ENCODE results near the gene ARHGAP15.

DNA sequence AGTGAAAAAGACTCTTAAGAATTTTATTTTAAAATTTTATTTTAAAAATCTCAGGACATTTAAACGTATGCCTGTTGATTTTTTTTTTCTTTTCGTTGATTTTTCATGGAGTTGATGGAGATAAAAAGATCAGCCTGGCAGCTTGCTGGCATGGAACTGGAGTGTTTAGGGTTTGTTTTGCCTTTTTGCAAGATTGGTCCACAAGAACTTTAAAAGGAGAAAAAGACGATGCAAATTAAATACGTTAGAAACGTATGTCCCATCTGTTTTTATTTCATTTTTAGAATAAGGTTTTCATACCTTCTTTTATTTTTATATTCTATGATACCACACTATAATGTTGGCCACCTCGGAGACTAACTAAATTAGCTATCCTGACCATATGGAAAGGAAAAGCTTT lies 254.9 kb downstream of the ARHGAP15 start:
- TF ChIP-seq, protein P1, sequence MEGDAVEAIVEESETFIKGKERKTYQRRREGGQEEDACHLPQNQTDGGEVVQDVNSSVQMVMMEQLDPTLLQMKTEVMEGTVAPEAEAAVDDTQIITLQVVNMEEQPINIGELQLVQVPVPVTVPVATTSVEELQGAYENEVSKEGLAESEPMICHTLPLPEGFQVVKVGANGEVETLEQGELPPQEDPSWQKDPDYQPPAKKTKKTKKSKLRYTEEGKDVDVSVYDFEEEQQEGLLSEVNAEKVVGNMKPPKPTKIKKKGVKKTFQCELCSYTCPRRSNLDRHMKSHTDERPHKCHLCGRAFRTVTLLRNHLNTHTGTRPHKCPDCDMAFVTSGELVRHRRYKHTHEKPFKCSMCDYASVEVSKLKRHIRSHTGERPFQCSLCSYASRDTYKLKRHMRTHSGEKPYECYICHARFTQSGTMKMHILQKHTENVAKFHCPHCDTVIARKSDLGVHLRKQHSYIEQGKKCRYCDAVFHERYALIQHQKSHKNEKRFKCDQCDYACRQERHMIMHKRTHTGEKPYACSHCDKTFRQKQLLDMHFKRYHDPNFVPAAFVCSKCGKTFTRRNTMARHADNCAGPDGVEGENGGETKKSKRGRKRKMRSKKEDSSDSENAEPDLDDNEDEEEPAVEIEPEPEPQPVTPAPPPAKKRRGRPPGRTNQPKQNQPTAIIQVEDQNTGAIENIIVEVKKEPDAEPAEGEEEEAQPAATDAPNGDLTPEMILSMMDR (IDR thresholded peaks at IDR 0.05), result no peak
- TF ChIP-seq POLR2A (IDR thresholded peaks at IDR 0.05) (no peak), POLR2AphosphoS5 (IDR thresholded peaks at IDR 0.05) (no peak)

Data from gastroesophageal sphincter (tissue), 3 donors.